NOMO-1 treated with dmso at 0.1 percent for 144 hours (cell line): ENCODE data around the gene ELAVL1.
"Not testable (repeated sequence)": the region's sequence is repeated elsewhere in the genome, so short reads cannot be mapped to it uniquely, and the experiment has no call there.

Experiments
- DNase-seq: peaks from one replicate; lab custom pipeline; 2025; ENCODE audit not compliant: unreplicated experiment; lab: John Stamatoyannopoulos, UW

The ELAVL1 gene

GRCh38 chr19:7941895-7942596, 63.4 kb downstream of the ELAVL1 start:
- DNase-seq, result no peak

DNA sequence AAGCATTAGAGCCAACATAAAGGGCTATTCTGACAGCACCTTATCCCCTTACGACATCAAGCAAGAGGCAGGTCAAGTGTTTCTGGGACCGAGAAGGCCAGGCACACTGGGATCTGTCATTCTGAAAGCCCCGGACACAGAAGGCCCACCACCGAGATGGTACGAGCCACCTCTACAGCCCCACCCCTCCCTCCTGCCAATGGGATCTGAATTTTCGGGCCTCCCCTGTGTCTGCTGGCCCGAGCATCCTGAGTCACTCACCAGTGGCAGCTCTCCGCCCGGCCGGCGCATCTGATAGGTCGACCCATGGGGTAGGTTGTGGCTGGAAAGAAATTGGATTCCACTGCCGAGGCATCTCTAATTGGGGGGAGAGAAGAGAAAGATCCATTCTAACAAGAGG, 64.6 kb downstream of the ELAVL1 start:
- no peak for DNase-seq

DNA sequence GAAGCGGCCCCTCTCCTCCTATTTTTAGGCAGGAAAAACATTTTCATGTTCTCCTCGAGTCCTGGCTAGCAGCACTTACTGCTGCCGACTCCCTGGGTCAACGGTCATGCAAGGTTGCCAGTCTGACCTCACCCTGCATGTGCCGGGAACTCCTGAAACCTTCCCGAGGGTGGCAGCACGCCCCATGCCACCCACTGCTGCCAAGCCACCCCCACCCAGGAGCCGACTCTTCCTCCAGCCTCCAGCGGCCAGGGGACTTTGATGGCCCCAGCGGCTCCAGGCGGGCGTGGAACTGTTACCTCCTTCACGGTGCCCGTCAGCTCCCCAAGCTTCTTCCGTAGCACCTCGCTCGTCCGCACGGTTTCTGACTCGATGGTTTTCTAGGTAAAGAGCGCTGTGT, 70.7 kb downstream of the ELAVL1 start:
- no peak for DNase-seq

DNA sequence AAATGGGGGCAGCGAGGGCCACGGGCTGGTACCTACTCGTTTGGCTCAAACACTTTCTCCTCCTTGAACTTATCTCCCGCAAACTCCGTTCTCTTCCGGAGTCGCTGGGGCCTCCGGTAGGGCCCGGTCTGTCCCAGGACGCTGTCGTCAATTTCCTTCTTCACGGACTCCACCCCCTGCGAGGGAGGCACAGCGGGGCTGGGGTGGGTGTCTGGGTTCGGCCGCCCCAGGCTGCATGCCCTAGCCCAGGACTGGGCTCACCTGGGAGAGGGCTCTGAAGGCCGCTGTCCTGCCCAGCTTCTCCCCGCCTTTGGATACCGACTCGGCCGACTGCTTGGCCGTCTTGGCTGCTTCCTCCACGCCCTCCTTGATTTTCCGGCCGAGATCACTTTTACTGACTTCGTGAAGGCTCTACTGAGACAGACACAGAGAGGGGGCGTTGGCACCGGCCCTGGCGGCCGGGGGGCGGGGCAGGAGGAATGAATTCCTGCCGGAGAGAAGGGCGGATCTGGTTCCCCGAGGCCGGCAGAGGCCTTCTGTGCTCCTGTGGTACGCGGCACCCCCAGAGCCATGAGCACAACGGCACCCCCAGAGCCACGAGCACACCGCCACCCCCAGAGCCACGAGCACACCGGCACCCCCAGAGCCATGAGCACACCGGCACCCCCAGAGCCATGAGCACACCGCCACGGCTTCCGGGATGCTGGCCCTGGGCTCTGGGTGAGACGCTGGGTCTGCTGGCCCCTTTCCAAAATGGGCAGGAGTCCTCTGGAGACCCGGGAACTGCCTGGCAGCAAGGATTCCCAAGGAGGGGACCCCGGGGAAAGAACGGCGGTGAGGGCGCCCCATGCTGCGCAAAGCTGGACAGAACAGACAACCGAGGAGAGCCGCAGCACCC, 71.4 kb downstream of the ELAVL1 start:
- DNase-seq, result no peak

- no peak for DNase-seq
Measured at GRCh38 chr19:7933411-7933810, 72.0 kb downstream of the ELAVL1 start.

DNA sequence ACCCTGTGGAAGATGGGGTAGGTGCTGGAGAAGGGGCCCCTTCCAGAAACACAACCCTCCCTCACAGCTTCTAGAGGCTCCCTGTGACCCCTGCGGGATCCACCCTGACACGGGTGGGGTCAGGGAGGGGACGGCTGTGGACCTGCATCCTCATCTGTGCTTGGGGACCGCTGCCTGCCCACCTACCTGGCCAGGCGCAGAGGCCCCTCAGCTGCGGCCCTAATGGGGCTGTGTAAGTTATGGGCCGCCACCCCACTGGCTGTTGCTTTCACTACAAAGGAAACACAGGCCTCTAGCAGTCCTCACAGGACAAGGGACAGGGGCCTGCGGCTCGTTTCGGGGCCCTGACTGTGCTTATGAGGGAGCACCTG, 72.5 kb downstream of the ELAVL1 start:
- no peak for DNase-seq

DNA sequence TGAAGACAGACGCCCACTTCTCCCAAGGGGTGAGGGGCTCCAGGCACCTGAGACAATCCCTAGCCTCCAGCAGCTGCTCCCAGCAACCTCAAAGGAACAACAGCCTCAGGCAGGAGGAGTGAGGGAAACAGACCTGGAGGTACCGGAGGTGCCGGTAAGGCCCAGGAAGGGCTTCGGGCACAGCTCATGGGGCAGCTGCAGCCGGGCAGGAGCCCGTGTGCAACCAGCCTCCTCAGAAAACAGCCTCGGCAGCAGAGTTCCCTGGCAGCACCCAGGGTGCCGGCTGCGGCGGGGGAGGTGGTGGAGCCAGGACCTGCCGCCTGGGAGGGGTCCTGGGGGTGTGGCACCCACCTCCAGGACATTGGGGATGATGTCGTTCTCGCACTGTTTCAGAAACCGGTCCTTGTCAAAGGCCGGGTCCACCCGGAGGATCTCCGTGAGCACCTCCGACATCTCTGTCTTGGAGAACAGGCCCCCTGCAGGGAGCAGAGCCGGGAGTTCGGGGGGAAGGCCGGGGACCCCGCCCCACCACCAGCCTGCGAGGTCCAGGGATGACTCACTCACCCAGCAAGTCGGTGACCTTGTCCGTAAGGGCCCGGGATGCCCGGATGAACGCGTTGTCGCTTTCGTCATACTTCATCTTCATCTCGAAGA, 73.0 kb downstream of the ELAVL1 start:
- DNase-seq, result no peak

DNA sequence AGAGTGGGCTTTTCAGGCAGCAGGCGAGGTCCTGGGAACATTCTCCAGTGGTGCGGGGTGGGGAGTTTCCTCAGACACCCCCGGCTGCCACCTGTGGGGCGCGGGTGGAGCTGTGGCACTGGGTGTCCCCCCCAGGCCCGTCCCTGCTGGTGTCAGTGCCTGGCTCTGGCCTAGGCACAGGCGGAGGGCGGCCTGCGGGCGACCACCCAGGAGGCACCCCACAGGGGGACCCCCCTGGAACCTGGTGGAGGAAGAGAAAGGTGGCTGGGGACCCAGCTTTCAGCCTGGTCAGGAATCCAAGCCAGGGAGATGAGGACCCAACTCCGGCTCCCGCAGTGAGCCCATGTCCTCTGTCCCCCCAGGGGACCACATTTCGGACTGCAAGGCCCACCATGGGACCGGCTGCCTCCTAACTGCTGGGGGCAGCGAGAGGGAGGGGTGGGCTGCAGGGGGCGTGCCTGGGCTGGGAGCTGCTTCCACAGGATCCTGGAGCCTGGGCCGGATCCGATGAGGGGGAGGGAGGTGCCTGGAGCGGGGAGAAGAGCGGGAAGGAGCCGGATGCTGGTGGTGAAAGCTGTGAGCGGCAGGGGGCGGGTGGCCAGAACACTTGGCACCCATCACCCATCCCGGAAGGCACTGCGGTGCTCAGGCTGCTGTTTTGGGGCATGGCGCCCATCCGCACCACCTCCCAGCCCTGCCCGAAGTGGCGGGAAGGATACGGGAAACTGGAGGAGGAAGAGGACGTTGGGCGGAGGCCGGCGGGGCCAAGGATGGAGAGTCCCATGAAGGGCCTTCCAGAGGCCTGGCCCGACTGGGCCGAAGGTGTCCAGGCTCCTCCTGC, 74.0 kb downstream of the ELAVL1 start:
- no peak for DNase-seq

GRCh38 chr19:7930765-7931164, 74.7 kb downstream of the ELAVL1 start:
- DNase-seq, result no peak

DNA sequence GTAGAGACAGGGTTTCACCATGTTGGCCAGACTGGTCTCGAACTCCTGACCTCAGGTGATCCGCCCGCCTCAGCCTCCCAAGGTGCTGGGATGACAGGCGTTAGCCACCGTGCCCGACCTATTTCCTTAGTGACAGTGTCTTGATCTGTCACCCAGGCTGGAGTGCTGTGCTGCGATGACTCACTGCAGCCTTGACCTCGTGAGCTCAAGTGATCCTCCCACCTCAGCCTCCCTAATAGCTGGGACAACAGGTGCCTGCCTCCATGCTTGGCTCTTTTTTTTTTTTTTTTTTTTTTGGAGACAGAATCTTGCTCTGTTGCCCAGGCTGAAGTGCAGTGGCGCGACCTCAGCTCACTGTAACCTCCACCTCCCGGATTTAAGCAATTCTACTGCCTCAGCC, 75.4 kb downstream of the ELAVL1 start:
- DNase-seq, result not testable (repeated sequence)

DNA sequence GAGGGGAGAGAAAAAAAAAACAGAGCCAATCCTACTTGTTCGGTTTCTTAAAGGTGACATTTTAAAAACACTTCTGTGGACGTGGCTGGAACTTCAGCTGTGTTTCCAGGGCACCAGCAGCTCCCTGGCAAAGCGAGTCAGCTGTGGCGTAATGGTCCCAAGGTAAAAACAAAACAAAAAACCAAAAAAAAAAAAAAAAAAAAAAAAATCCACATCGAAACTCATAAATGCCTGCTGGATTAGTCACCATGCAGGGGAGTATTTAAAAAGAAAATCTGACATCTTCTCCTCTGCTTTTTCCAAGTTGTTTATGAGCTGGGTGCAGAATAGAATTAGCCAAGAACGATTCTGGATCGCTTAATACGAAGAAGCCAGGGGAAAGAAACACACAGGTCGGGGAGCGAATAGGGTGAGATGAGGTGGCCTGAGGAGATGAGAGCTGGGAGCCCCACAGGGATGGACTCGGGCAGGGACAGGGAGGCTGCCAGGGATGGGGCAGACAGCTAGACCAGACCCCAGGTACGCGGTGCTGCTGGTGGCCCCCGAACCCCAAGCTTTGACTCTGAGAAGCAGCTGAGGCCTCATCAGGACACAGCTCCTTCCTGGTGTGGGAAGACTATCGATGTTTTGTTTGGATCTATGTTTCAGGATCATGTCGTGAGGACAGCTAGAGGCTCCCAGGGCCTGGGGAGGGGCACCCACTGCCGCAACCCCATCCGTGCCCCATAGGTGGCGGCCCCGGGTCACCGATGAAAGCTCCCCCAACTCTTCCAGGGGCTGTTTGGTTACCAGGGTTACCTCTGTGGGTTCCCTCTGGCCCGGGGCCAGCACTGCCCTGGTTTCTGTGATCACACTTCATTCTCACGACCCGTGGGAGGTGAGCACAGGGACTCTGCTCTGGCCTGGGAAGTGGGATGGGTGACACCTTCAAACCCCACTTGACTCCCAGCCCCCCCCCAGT, 76.4 kb downstream of the ELAVL1 start:
- no peak for DNase-seq

- no peak for DNase-seq
Measured at GRCh38 chr19:7928334-7928706, 77.1 kb downstream of the ELAVL1 start.

- no peak for DNase-seq
Measured at GRCh38 chr19:7927605-7928333, 77.7 kb downstream of the ELAVL1 start.

- DNase-seq, result no peak
Measured at GRCh38 chr19:7926727-7927604, 78.5 kb downstream of the ELAVL1 start.

DNA sequence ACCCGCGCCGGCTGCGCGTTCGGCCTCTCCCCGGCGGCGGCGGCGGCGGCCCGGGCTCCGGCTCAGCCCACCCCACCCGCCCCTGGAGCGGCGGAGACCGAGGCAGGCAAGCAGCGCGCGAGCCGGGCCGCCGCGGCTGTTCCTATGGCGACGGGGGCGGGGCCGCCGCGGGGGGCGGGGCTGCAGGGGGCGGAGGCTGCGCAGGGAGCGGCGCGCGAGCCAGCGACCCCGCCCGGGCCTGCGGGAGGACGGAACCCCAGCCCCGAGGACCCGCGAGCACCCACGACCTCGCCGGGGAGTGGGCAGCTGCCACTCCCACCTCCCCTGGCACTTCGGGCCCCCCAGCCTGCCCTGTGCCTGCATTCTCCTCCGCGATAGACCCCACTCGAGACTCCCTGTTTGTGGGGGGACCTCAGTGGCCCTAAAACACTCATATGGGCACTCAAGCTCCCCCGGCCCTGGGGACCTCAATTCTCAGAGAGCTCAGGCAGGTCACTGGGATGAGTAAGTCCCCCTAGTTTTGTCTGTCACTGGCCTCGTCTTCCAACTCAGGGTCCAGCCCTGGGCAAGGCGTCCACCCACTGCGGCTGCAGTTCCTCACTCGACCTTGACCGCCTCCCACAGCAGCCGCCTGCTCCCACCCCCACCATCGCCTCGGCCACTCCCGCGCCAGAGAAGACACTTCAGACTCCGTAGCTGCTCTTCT, 79.3 kb downstream of the ELAVL1 start, which contains the start of gene CTXN1:
Gene CTXN1 (minus strand): TSS at position 115 of the 706 bp plus-strand sequence. CDS start 597 bp downstream, outside the sequence.
- no peak for DNase-seq

GRCh38 chr19:7925171-7925851, 80.1 kb downstream of the ELAVL1 start:
- DNase-seq, result peak; percentile 45

- no peak for DNase-seq
Measured at GRCh38 chr19:7924651-7925170, 80.7 kb downstream of the ELAVL1 start.
